Measurements from ENCODE around the gene IZUMO1. TPM values are rescaled to one million over a fixed set of nuclear protein-coding genes. Genes with fewer than 3 reads are reported as not detected.

IZUMO1 gene
- polyA plus RNA-seq (0.28 to 0.75 TPM (median 0.63 TPM) in 3 replicates), polyA minus RNA-seq (0.13 to 0.42 TPM (median 0.26 TPM) in 3 replicates)
- polyA plus RNA-seq (2011; ENCODE audit: low read depth) = not detected
- 0.07 TPM in 1 of 2 replicates, not detected in the other for polyA plus RNA-seq (2011; cell fraction: cytosol; rRNA removed)
- polyA plus RNA-seq (2011; cell fraction: nucleus; rRNA removed) = 5.4 and 5.8 TPM in 2 replicates
- 0.44 and 0.63 TPM in 2 replicates for polyA plus RNA-seq (2012; ENCODE audit: low replicate concordance)
- polyA minus RNA-seq (2011; cell fraction: cytosol; rRNA and poly(A)+ RNA removed) = not detected
- polyA minus RNA-seq (2011; cell fraction: nucleus; rRNA and poly(A)+ RNA removed) = 1.7 and 1.9 TPM in 2 replicates

GRCh38 chr19:48746738-48747575 lies at the start of gene IZUMO1:
IZUMO1 (minus strand) TSS chr19:48746909; CDS start chr19:48745859, 1,050 bp downstream.
- Histone ChIP-seq H3K27ac (ENCODE audit: control insufficient read depth, insufficient read depth, low read length) (no peak within 1 kb of the TSS), H3K4me3 (ENCODE audit: control insufficient read depth in 2 of 3, extremely low read depth in 1 of 3, insufficient read depth in 2 of 3, low read depth in 1 of 3, low read length in 3 of 3) (no peak within 1 kb of the TSS), H3K9me1 (ENCODE audit: control insufficient read depth, extremely low read depth, insufficient read depth, low read length) (peaks cover 4% of the 10 kb centered on the region), H3K27me3 (ENCODE audit: control insufficient read depth, extremely low read depth, insufficient read depth, low read length) (no peaks in the 10 kb centered on the region), H4K20me1 (ENCODE audit: control insufficient read depth, extremely low read depth, insufficient read depth, low read length) (no peaks in the 10 kb centered on the region), H3K79me2 (ENCODE audit: control insufficient read depth, insufficient read depth, low read length) (peaks cover 21% of the 10 kb centered on the region), H3K9me3 (ENCODE audit: control insufficient read depth, low read depth, low read length) (no peaks in the 10 kb centered on the region), H3K36me3 (ENCODE audit: control insufficient read depth in 2 of 2, extremely low read depth in 1 of 2, insufficient read depth in 2 of 2, low read length in 2 of 2) (peaks cover 13 to 19% of the 10 kb centered on the region in 2 experiments), H3K4me1 (ENCODE audit: control insufficient read depth, extremely low read depth, insufficient read depth, low read length) (no peaks in the 10 kb centered on the region), H3K4me2 (ENCODE audit: control insufficient read depth, extremely low read depth, insufficient read depth, low read depth, low read length) (no peak within 1 kb of the TSS), H2AFZ (ENCODE audit: control insufficient read depth, low read length) (no peak within 1 kb of the TSS), H3K9ac (ENCODE audit: control insufficient read depth, extremely low read depth, insufficient read depth, low read length) (no peak within 1 kb of the TSS)
- dilution Hi-C loops (cut with MboI; ENCODE audit: extremely low pct_ligation_motif_present, low sequenced_read_pairs) = no loop called here
- FAIRE-seq = no peak
- TF ChIP-seq EZH2 (IDR thresholded peaks at IDR 0.05; ENCODE audit: low read length) (no peak), CTCF (optimal IDR thresholded peaks at IDR 0.05 in 1 of 3, IDR thresholded peaks at IDR 0.05 in 1 of 3, conservative IDR thresholded peaks at IDR 0.05 in 1 of 3; ENCODE audit: extremely low read depth in 1 of 3, insufficient read depth in 2 of 3, low read length in 3 of 3) (no peak)
- DNase-seq (ENCODE audit: low read depth, low spot score) = no peak

- Histone ChIP-seq H3K27ac (ENCODE audit: control insufficient read depth, insufficient read depth, low read length) (no peak overlapping the region), H3K27me3 (ENCODE audit: control insufficient read depth, extremely low read depth, insufficient read depth, low read length) (no peaks in the 10 kb centered on the region), H3K9ac (ENCODE audit: control insufficient read depth, extremely low read depth, insufficient read depth, low read length) (no peak overlapping the region), H3K9me3 (ENCODE audit: control insufficient read depth, low read depth, low read length) (no peaks in the 10 kb centered on the region), H3K79me2 (ENCODE audit: control insufficient read depth, insufficient read depth, low read length) (no peaks in the 10 kb centered on the region), H3K4me2 (ENCODE audit: control insufficient read depth, extremely low read depth, insufficient read depth, low read depth, low read length) (peak overlapping the region; percentile 96), H3K4me3 (ENCODE audit: control insufficient read depth in 2 of 3, extremely low read depth in 1 of 3, insufficient read depth in 2 of 3, low read depth in 1 of 3, low read length in 3 of 3) (no peak overlapping the region), H2AFZ (ENCODE audit: control insufficient read depth, low read length) (no peak overlapping the region), H4K20me1 (ENCODE audit: control insufficient read depth, extremely low read depth, insufficient read depth, low read length) (no peaks in the 10 kb centered on the region), H3K9me1 (ENCODE audit: control insufficient read depth, extremely low read depth, insufficient read depth, low read length) (no peaks in the 10 kb centered on the region), H3K4me1 (ENCODE audit: control insufficient read depth, extremely low read depth, insufficient read depth, low read length) (peaks cover 15% of the 10 kb centered on the region), H3K36me3 (ENCODE audit: control insufficient read depth in 2 of 2, extremely low read depth in 1 of 2, insufficient read depth in 2 of 2, low read length in 2 of 2) (no peaks in the 10 kb centered on the region)
- TF ChIP-seq CTCF (optimal IDR thresholded peaks at IDR 0.05 in 1 of 3, IDR thresholded peaks at IDR 0.05 in 1 of 3, conservative IDR thresholded peaks at IDR 0.05 in 1 of 3; ENCODE audit: extremely low read depth in 1 of 3, insufficient read depth in 2 of 3, low read length in 3 of 3) = no peak
- TF ChIP-seq EZH2 (IDR thresholded peaks at IDR 0.05; ENCODE audit: low read length) = no peak
- FAIRE-seq (no peak), DNase-seq (ENCODE audit: low read depth, low spot score) (no peak)
- dilution Hi-C loops (cut with MboI; ENCODE audit: extremely low pct_ligation_motif_present, low sequenced_read_pairs) = loop anchor here (5.0 kb wide), 1 partner anchor 57 kb away; no protein-coding TSS in a partner anchor
Observed at GRCh38 chr19:48795685-48796070, 49.0 kb upstream of the IZUMO1 start.
